Stimulated activated CD8-positive, alpha-beta memory T cell treated with anti-CD3 and anti-CD28 coated beads, Interleukin-15, amount 100 ng/mL, for 1 hour (primary cell): ENCODE measurements around the gene NR2F2.
"Not testable (repeated sequence)": the region's sequence is repeated elsewhere in the genome, so short reads cannot be mapped to it uniquely, and the experiment has no call there.

Source experiments
- DNase-seq: peaks from one replicate; pipeline ENCODE4 v3.0.0-alpha.2; 2020; ENCODE audit warnings: low read depth

NR2F2 gene

GRCh38 chr15:96367311-96368200, 37.1 kb downstream of the NR2F2 start:
- no peak for DNase-seq

DNA sequence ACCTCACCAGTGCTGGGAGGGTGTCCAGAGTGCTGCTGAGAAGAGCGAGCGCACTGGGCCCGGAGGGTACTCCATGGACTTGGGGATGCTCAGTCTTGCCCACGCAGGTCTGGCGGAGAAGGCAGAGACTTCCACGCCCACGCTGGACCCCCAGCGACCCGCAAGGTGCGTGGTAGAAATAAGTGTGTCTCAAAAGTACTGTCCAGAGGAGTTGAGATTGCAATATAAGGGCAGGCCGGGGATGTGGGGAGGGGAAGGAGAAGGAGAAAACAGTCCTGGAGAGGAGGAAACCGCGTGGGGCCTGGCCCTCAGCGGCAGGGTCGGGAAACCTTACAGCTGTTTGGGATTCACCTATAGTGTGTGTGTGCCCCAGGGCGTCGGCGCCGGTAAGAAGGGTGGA, 38.9 kb downstream of the NR2F2 start:
- DNase-seq: no peak

- no peak for DNase-seq
These were observed 39.5 kb downstream of the NR2F2 start for GRCh38 chr15:96369825-96370621.

DNA sequence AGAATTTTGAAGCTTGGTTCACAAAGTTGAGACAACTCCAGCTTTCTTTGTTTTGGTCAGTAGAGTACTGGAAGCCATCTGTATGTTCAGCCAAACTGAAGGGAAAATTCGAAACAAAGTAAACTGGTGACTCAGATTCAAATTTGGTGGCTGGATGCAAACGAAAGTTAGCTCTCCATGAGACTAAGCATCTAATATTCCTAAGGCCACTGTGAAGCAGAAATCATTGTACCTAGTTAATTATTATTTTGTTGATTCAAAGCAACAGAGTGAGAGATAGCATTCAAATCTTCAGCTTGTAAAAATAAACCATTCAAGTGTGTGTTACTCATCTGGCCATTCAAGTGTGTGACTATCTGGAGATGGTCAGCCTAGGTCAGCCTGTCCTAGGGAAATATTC, 42.1 kb downstream of the NR2F2 start:
- no peak for DNase-seq

DNA sequence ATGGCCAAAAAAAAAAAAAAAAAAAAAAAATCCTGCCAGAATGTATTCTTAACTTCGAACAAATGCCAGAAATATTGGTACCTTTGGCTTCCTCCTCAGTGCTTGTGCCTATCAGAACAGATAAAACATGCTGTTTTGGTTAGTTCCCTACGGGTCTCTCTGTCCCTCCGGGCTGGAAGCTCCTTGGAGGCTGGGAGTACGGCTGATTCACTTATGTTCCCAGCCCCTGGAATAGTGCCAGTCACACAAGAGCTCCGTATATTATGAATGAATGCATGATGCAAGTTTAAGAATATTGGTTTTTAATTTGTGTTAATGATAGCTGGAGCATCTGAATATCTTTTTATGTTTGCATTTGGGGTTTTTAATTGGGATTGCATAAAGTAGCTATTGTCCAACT, 44.0 kb downstream of the NR2F2 start:
- DNase-seq: no peak

DNA sequence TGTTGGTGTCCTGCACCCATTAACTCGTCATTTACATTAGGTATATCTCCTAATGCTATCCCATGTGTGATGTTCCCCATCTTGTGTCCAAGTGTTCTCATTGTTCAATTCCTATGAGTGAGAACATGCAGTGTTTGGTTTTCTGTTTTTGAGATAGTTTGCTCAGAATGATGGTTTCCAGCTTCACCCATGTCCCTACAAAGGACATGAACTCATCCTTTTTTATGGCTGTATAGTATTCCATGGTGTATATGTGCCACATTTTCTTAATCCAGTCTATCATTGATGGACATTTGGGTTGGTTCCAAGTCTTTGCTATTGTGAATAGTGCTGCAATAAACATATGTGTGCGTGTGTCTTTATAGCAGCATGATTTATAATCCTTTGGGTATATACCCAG, 49.1 kb downstream of the NR2F2 start:
- not testable (repeated sequence) for DNase-seq

DNA sequence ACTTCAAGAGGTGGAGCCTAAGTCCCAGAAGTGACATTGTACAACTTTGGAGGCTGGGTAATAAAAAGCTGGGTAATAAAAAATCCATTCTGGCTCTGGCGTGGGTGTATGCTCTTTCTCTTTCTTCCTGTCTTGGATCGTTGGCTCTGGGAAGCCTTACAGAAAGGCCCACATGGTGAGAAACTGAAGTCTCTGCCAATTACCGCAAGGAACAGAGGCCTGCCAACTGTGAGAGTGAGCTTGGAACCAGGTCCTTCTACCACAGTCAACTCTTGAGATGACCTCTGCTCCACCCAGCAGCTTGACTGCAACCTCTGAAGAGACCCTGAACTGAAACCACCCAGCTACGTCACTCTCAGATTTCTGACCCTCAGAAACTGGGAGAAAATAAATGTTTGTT, 51.0 kb downstream of the NR2F2 start:
- no peak for DNase-seq

- no peak for DNase-seq
These were observed 54.7 kb downstream of the NR2F2 start for GRCh38 chr15:96385195-96385594.

- DNase-seq: no peak
These were observed 58.2 kb downstream of the NR2F2 start for GRCh38 chr15:96388673-96389072.
